ENCODE measurements around the gene FMNL2. TPM values are rescaled to one million over a fixed set of nuclear protein-coding genes. Genes with fewer than 3 reads are reported as not detected.

Gene FMNL2
- total RNA-seq, 1 donor from 2014 or later, result 166 TPM

GRCh38 chr2:152440049-152440448 lies 105.1 kb downstream of the FMNL2 start:
- H3K9me3 Mint-ChIP-seq (ENCODE audit: unreplicated experiment), result peaks cover 15% of the 10 kb centered on the region
- no peak overlapping the region for H3K27ac Mint-ChIP-seq (ENCODE audit: unreplicated experiment)
- H3K4me1 Mint-ChIP-seq (ENCODE audit: low read depth, unreplicated experiment), result peaks cover 67% of the 10 kb centered on the region
- no peak for DNase-seq
- TF ChIP-seq, protein P1, sequence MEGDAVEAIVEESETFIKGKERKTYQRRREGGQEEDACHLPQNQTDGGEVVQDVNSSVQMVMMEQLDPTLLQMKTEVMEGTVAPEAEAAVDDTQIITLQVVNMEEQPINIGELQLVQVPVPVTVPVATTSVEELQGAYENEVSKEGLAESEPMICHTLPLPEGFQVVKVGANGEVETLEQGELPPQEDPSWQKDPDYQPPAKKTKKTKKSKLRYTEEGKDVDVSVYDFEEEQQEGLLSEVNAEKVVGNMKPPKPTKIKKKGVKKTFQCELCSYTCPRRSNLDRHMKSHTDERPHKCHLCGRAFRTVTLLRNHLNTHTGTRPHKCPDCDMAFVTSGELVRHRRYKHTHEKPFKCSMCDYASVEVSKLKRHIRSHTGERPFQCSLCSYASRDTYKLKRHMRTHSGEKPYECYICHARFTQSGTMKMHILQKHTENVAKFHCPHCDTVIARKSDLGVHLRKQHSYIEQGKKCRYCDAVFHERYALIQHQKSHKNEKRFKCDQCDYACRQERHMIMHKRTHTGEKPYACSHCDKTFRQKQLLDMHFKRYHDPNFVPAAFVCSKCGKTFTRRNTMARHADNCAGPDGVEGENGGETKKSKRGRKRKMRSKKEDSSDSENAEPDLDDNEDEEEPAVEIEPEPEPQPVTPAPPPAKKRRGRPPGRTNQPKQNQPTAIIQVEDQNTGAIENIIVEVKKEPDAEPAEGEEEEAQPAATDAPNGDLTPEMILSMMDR (IDR thresholded peaks at IDR 0.05; ENCODE audit: partially characterized antibody, unreplicated experiment), result no peak
- H3K36me3 Mint-ChIP-seq (ENCODE audit: unreplicated experiment), result no peaks in the 10 kb centered on the region
- H3K4me3 Mint-ChIP-seq (ENCODE audit: unreplicated experiment), result no peak overlapping the region
- peaks cover 15% of the 10 kb centered on the region for H3K27me3 Mint-ChIP-seq (ENCODE audit: unreplicated experiment)

DNA sequence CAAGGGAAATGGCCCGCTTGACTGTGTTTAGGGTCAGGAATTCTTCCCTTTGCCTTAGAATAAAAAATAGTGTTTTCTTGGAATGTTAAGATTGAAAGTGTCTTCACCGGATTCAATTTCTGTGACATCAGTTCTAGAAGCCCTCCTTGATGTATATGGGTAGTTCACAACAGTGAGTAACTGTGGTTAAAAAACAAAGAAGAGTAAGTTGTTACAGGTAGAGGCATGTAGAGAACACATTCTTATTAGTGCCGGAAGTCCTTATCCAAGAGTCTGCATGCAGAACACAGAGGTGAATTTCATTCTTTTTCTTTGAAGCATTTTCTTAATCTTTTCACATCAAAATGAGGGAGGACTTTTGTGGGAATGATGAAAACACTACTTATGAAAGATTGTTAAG lies 105.5 kb downstream of the FMNL2 start:
- peaks cover 15% of the 10 kb centered on the region for H3K27me3 Mint-ChIP-seq (ENCODE audit: unreplicated experiment)
- peaks cover 66% of the 10 kb centered on the region for H3K4me1 Mint-ChIP-seq (ENCODE audit: low read depth, unreplicated experiment)
- H3K36me3 Mint-ChIP-seq (ENCODE audit: unreplicated experiment), result no peaks in the 10 kb centered on the region
- no peak overlapping the region for H3K4me3 Mint-ChIP-seq (ENCODE audit: unreplicated experiment)
- H3K9me3 Mint-ChIP-seq (ENCODE audit: unreplicated experiment), result peaks cover 15% of the 10 kb centered on the region
- DNase-seq, result no peak
- no peak overlapping the region for H3K27ac Mint-ChIP-seq (ENCODE audit: unreplicated experiment)
- TF ChIP-seq, protein P1 (IDR thresholded peaks at IDR 0.05; ENCODE audit: partially characterized antibody, unreplicated experiment), result no peak

DNA sequence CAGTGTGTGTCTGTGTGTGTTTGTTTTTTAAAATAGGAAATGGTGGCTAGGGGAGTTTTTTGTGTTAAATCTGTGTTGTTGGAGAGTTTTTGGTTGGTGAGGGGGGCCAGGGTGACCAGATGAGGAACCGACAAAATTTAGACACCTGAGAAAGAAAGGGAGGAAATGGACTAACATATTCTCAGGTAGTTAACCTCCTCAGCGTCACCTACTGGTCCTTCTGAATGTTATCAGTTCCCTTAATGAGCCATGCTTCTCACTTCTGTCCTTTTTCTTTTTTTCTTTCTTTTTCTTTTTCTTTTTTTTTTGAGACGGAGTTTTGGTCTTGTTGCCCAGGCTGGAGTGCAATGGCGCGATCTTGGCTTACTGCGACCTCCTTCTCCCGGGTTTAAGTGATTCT lies 107.0 kb downstream of the FMNL2 start:
- peaks cover 15% of the 10 kb centered on the region for H3K27me3 Mint-ChIP-seq (ENCODE audit: unreplicated experiment)
- peaks cover 15% of the 10 kb centered on the region for H3K9me3 Mint-ChIP-seq (ENCODE audit: unreplicated experiment)
- no peaks in the 10 kb centered on the region for H3K36me3 Mint-ChIP-seq (ENCODE audit: unreplicated experiment)
- TF ChIP-seq, protein P1 (IDR thresholded peaks at IDR 0.05; ENCODE audit: partially characterized antibody, unreplicated experiment), result no peak
- no peak overlapping the region for H3K4me3 Mint-ChIP-seq (ENCODE audit: unreplicated experiment)
- H3K4me1 Mint-ChIP-seq (ENCODE audit: low read depth, unreplicated experiment), result peaks cover 61% of the 10 kb centered on the region
- H3K27ac Mint-ChIP-seq (ENCODE audit: unreplicated experiment), result no peak overlapping the region
- no peak for DNase-seq

DNA sequence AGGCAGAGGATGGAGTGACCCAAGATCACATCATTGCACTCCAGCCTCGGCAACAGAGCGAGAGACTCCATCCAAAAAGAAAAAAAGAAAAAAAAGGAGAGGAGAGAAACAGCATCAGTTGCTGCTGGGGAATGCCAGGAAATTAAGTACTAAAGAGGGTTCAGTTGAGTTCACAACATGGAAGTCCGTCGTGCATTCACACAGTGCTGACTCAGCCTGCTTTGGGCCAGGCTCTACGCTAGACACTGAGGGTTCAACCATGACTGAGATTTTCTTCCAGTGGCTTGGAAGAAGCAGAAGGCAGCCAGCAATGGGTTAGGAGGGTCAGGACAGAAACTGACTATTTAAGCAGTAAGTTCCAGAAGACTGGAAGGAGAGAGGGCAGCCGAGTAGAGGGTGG lies 108.8 kb downstream of the FMNL2 start:
- no peaks in the 10 kb centered on the region for H3K36me3 Mint-ChIP-seq (ENCODE audit: unreplicated experiment)
- H3K4me3 Mint-ChIP-seq (ENCODE audit: unreplicated experiment), result no peak overlapping the region
- no peak for DNase-seq

GRCh38 chr2:152444448-152444847 lies 109.5 kb downstream of the FMNL2 start:
- peaks cover 58% of the 10 kb centered on the region for H3K4me1 Mint-ChIP-seq (ENCODE audit: low read depth, unreplicated experiment)
- no peaks in the 10 kb centered on the region for H3K36me3 Mint-ChIP-seq (ENCODE audit: unreplicated experiment)
- peaks cover 15% of the 10 kb centered on the region for H3K27me3 Mint-ChIP-seq (ENCODE audit: unreplicated experiment)
- peaks cover 13% of the 10 kb centered on the region for H3K9me3 Mint-ChIP-seq (ENCODE audit: unreplicated experiment)
- no peak for DNase-seq
- H3K4me3 Mint-ChIP-seq (ENCODE audit: unreplicated experiment), result no peak overlapping the region
- H3K27ac Mint-ChIP-seq (ENCODE audit: unreplicated experiment), result no peak overlapping the region
- TF ChIP-seq, protein P1 (IDR thresholded peaks at IDR 0.05; ENCODE audit: partially characterized antibody, unreplicated experiment), result no peak

More for the DNA sequence above, 108.8 kb downstream of the FMNL2 start:
- TF ChIP-seq, protein P1 (IDR thresholded peaks at IDR 0.05; ENCODE audit: partially characterized antibody, unreplicated experiment), result no peak
- Mint-ChIP-seq H3K4me1 (ENCODE audit: low read depth, unreplicated experiment) (peaks cover 54% of the 10 kb centered on the region), H3K27me3 (ENCODE audit: unreplicated experiment) (peaks cover 15% of the 10 kb centered on the region), H3K27ac (ENCODE audit: unreplicated experiment) (peak overlapping the region; percentile 19), H3K9me3 (ENCODE audit: unreplicated experiment) (peaks cover 15% of the 10 kb centered on the region)

All from glutamatergic neuron (in vitro differentiated cells).